Endothelial cell (in vitro differentiated cells): ENCODE measurements around the gene POLR2H. TPM values are rescaled to one million over a fixed set of nuclear protein-coding genes. Genes with fewer than 3 reads are reported as not detected.

Source experiments
- DNase-seq: peaks from one replicate; pipeline ENCODE4 v3.0.0; 2021; ENCODE audit warnings: low spot score
- H3K27ac Mint-ChIP-seq: one replicate; pipeline ENCODE4 v1.8.0; 2021; ENCODE audit warnings: mixed read lengths, inconsistent platforms; ENCODE audit not compliant: unreplicated experiment
- H3K27me3 Mint-ChIP-seq: one replicate; pipeline ENCODE4 v1.8.0; 2021; ENCODE audit warnings: mild to moderate bottlenecking, moderate library complexity, mixed read lengths, inconsistent platforms; ENCODE audit not compliant: unreplicated experiment
- H3K36me3 Mint-ChIP-seq: one replicate; pipeline ENCODE4 v1.8.0; 2021; ENCODE audit warnings: mild to moderate bottlenecking, low read depth, mixed read lengths, inconsistent platforms; ENCODE audit not compliant: unreplicated experiment
- H3K4me1 Mint-ChIP-seq: one replicate; pipeline ENCODE4 v1.8.0; 2021; ENCODE audit warnings: mild to moderate bottlenecking, mixed read lengths, inconsistent platforms; ENCODE audit not compliant: unreplicated experiment
- H3K4me3 Mint-ChIP-seq: one replicate; pipeline ENCODE4 v1.8.0; 2021; ENCODE audit warnings: mild to moderate bottlenecking, mixed read lengths, inconsistent platforms; ENCODE audit not compliant: unreplicated experiment
- H3K9me3 Mint-ChIP-seq: one replicate; pipeline ENCODE4 v1.8.0; 2021; ENCODE audit warnings: mixed read lengths, inconsistent platforms; ENCODE audit not compliant: unreplicated experiment
- total RNA-seq: library from RNA; stranded (reverse); fragmentation: NEBNext Ultra II Directional; extraction: Animal tissue kit (Norgen Biotek cat#: 25700); gene quantifications from one replicate; pipeline ENCODE4 v1.2.1, GENCODE V29; 2021; ENCODE audit not compliant: unreplicated experiment
- TF ChIP-seq, protein P1 (sequence below): fragments of 200-600 bp; sonication (generic); IDR thresholded peaks from one replicate; pipeline ENCODE4 v1.5.0; 2021; ENCODE audit warnings: antibody characterized with exemption; ENCODE audit not compliant: unreplicated experiment

POLR2H gene
- total RNA-seq, 1 donor from 2014 or later = 56.1 TPM

GRCh38 chr3:184341925-184342324, 19.6 kb upstream of the POLR2H start:
- Mint-ChIP-seq H3K27me3 (peaks cover 20% of the 10 kb centered on the region), H3K4me3 (no peak overlapping the region), H3K27ac (no peak overlapping the region), H3K9me3 (no peaks in the 10 kb centered on the region), H3K36me3 (peaks cover 30% of the 10 kb centered on the region), H3K4me1 (peaks cover 38% of the 10 kb centered on the region)
- TF ChIP-seq, protein P1, sequence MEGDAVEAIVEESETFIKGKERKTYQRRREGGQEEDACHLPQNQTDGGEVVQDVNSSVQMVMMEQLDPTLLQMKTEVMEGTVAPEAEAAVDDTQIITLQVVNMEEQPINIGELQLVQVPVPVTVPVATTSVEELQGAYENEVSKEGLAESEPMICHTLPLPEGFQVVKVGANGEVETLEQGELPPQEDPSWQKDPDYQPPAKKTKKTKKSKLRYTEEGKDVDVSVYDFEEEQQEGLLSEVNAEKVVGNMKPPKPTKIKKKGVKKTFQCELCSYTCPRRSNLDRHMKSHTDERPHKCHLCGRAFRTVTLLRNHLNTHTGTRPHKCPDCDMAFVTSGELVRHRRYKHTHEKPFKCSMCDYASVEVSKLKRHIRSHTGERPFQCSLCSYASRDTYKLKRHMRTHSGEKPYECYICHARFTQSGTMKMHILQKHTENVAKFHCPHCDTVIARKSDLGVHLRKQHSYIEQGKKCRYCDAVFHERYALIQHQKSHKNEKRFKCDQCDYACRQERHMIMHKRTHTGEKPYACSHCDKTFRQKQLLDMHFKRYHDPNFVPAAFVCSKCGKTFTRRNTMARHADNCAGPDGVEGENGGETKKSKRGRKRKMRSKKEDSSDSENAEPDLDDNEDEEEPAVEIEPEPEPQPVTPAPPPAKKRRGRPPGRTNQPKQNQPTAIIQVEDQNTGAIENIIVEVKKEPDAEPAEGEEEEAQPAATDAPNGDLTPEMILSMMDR = no peak
- DNase-seq = no peak

DNA sequence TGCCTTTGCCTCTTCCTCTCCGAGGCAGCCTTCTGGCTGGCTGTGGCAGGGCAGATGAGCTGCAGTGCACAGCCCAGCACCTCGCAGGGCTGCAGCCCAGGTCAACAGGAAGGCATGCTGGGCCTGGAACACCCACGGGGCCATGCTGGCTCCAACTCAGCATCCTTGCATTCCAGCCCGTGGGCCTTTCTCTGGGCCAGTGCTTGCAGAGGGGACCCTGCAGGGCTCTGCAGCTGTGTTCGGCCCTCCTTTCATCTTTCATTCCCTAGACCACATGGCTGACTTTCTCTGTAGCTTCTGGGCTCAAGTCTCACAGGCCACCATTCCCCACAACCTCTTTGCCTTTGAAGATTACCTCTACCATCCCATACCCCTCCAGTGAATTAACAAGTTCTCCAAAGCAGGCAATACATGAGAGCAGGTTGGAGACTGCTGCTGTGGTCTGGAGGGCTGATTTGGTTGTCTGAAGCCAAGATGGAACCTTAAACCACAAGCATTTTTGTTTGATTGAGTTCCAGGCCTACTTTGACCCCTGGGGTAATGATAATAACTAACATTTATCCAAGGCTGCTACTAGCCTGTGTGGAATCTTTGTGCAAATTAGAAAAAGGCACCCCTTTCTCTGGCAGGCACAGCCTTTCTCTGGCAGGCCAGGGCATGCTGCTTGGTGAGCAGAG, 18.2 kb upstream of the POLR2H start:
- TF ChIP-seq, protein P1 = no peak
- no peak for DNase-seq
- H3K27ac Mint-ChIP-seq = no peak overlapping the region
- peaks cover 24% of the 10 kb centered on the region for H3K36me3 Mint-ChIP-seq
- peaks cover 26% of the 10 kb centered on the region for H3K4me1 Mint-ChIP-seq
- peak overlapping the region; percentile 40 for H3K4me3 Mint-ChIP-seq
- no peaks in the 10 kb centered on the region for H3K9me3 Mint-ChIP-seq
- H3K27me3 Mint-ChIP-seq = peaks cover 12% of the 10 kb centered on the region

GRCh38 chr3:184344579-184345316, 16.8 kb upstream of the POLR2H start:
- no peak for DNase-seq
- Mint-ChIP-seq H3K9me3 (no peaks in the 10 kb centered on the region), H3K4me1 (peaks cover 21% of the 10 kb centered on the region), H3K36me3 (peaks cover 30% of the 10 kb centered on the region), H3K27ac (no peak overlapping the region), H3K4me3 (no peak overlapping the region), H3K27me3 (peaks cover 10% of the 10 kb centered on the region)
- TF ChIP-seq, protein P1 = no peak

DNA sequence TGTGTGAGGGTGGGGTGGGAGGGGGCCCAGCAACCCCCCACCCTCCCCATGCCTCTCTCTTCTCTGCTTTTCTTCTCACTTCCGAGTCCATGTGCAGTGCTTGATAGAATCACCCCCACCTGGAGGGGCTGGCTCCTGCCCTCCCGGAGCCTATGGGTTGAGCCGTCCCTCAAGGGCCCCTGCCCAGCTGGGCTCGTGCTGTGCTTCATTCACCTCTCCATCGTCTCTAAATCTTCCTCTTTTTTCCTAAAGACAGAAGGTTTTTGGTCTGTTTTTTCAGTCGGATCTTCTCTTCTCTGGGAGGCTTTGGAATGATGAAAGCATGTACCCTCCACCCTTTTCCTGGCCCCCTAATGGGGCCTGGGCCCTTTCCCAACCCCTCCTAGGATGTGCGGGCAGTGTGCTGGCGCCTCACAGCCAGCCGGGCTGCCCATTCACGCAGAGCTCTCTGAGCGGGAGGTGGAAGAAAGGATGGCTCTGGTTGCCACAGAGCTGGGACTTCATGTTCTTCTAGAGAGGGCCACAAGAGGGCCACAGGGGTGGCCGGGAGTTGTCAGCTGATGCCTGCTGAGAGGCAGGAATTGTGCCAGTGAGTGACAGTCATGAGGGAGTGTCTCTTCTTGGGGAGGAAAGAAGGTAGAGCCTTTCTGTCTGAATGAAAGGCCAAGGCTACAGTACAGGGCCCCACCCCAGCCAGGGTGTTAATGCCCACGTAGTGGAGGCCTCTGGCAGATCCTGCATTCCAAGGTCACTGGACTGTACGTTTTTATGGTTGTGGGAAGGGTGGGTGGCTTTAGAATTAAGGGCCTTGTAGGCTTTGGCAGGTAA, 16.0 kb upstream of the POLR2H start:
- peaks cover 20% of the 10 kb centered on the region for H3K4me1 Mint-ChIP-seq
- peaks cover 34% of the 10 kb centered on the region for H3K36me3 Mint-ChIP-seq
- H3K27me3 Mint-ChIP-seq = peaks cover 10% of the 10 kb centered on the region
- TF ChIP-seq, protein P1 = peak; percentile 47
- H3K27ac Mint-ChIP-seq = peak overlapping the region; percentile 24
- peak; percentile 58 for DNase-seq
- H3K9me3 Mint-ChIP-seq = no peaks in the 10 kb centered on the region
- peak overlapping the region; percentile 42 for H3K4me3 Mint-ChIP-seq
